TTC549 (cell line): ENCODE measurements around the gene TMA7.
"Not testable (repeated sequence)": the region's sequence is repeated elsewhere in the genome, so short reads cannot be mapped to it uniquely, and the experiment has no call there.

Experiments used
- FAIRE-seq: peaks from 2 replicates; lab custom pipeline; 2012; peaks lifted over from hg19 to GRCh38; lab: Jason Lieb, UNC

The TMA7 gene

GRCh38 chr3:48436477-48436787, 3.6 kb upstream of the TMA7 start:
- no peak for FAIRE-seq

- FAIRE-seq = no peak
These were observed 3.2 kb upstream of the TMA7 start for GRCh38 chr3:48436855-48437254.

GRCh38 chr3:48437812-48438211, 2.2 kb upstream of the TMA7 start:
- no peak for FAIRE-seq

GRCh38 chr3:48440590-48440958, 517 bp downstream of the TMA7 start:
- no peak for FAIRE-seq

- no peak for FAIRE-seq
These were observed 1.9 kb downstream of the TMA7 start for GRCh38 chr3:48441940-48442339.

- no peak for FAIRE-seq
These were observed 5.3 kb downstream of the TMA7 start for GRCh38 chr3:48445277-48445882.

- no peak for FAIRE-seq
These were observed 6.0 kb downstream of the TMA7 start for GRCh38 chr3:48446043-48446424.

- no peak for FAIRE-seq
These were observed 6.6 kb downstream of the TMA7 start, which contains the start of gene ATRIP for GRCh38 chr3:48446425-48447193. Gene ATRIP, plus strand, starts transcription at chr3:48446737. Its CDS starts 109 bp downstream, at chr3:48446846.

GRCh38 chr3:48451270-48451669, 11.2 kb downstream of the TMA7 start:
- FAIRE-seq = no peak

GRCh38 chr3:48456456-48456855, 16.4 kb downstream of the TMA7 start:
- no peak for FAIRE-seq

- FAIRE-seq = no peak
These were observed 19.3 kb downstream of the TMA7 start for GRCh38 chr3:48459331-48459730.

- FAIRE-seq = no peak
These were observed 19.9 kb downstream of the TMA7 start for GRCh38 chr3:48459773-48460516.

- no peak for FAIRE-seq
These were observed 20.5 kb downstream of the TMA7 start for GRCh38 chr3:48460517-48460902.

- not testable (repeated sequence) for FAIRE-seq
These were observed 21.7 kb downstream of the TMA7 start for GRCh38 chr3:48461767-48462166.

- no peak for FAIRE-seq
These were observed 23.6 kb downstream of the TMA7 start for GRCh38 chr3:48463703-48464102.

- no peak for FAIRE-seq
These were observed 24.7 kb downstream of the TMA7 start for GRCh38 chr3:48464713-48465221.

GRCh38 chr3:48465237-48465530, 25.1 kb downstream of the TMA7 start:
- no peak for FAIRE-seq

- FAIRE-seq = peak; percentile 87
These were observed 25.7 kb downstream of the TMA7 start for GRCh38 chr3:48465531-48466378.

GRCh38 chr3:48466386-48467109, 26.5 kb downstream of the TMA7 start:
- no peak for FAIRE-seq

- no peak for FAIRE-seq
These were observed 27.0 kb downstream of the TMA7 start for GRCh38 chr3:48467110-48467454.

- FAIRE-seq = no peak
These were observed 27.6 kb downstream of the TMA7 start for GRCh38 chr3:48467473-48468267.
